HG02642 (cell line): ENCODE measurements around the gene GBA2.

Experiments
- ATAC-seq: cut with Tn5 transposase; IDR thresholded peaks from one replicate; pipeline ENCODE4 v1.9.1; 2021; ENCODE audit warnings: mild to moderate bottlenecking; ENCODE audit not compliant: unreplicated experiment, poor library complexity

Gene GBA2

DNA sequence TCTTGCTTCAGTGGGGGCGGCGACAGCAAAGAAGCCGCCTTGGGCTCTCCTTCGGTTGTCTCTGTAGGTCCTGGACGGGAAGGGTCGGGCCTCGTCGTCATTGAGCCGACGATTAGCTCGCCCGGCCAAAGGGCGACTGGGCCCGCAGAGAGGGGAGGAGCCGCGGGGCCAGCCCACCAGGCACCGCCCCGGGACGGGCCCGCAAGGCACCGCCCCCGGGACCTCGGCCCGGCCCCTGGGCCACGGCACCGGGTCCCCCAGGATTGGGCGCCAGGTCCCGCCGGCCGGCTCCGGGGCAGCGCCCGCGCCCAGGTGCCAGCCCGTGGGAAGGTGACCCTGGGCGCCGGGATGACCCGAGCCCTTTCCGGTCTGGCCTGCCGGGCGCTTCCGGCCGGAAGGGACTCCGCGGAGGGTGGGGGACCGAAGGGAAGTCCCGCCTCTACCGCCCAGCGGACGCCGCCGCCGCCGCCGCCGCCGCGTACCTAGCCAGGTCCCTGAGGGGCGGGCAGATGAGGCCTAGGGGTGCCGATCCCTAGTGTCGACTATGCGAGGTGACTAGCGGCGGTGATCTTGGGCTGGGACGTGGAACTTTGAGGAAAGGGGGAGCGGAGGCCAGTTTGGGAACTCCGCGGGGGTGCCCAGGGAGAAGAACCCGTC is at the start of gene GBA2, which contains the start of gene RGP1:
Gene GBA2 (minus strand): TSS at position 371 of the 657 bp plus-strand sequence. CDS start 524 bp downstream, outside the sequence.
Gene RGP1 (plus strand): TSS at position 430 of the 657 bp plus-strand sequence. CDS start 469 bp downstream, outside the sequence.
- ATAC-seq: peak; percentile 83

DNA sequence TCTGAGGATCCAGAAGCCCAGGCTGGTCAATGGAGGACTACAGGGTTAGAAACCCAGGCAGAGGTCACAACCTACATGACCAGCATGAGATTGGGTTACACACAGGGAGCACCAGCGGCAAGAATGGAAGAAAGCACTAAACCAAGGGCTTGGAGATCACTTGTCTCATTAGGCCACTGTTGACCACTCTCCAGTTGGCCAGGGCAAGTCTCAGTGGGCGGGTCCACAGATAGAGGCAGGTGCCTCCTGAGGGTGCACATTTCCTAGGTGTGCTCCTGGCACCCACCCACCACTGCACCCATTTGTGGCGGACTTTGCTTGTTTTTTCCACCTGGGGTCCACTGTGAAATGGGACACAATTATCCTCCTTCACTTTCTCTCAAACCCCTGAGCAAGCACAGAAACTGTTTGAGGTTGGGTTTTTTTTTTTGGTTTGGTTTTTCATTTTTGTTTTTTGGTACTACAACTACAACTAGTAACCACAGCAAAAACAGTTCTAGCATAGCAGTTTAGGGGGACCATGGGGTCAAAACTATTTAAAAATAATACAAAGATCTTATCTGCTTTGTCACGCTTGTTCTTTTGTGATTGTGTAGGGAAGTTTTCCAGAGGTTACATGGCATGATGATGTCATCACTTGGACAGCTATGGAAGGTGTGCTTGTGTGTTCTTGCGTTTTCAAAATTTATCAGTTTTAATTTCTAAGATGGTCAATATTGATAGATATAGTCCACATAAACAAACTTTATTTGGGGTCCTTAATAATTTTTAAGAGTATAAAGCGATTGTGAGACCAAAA is 48.5 kb upstream of the GBA2 start:
- no peak for ATAC-seq

DNA sequence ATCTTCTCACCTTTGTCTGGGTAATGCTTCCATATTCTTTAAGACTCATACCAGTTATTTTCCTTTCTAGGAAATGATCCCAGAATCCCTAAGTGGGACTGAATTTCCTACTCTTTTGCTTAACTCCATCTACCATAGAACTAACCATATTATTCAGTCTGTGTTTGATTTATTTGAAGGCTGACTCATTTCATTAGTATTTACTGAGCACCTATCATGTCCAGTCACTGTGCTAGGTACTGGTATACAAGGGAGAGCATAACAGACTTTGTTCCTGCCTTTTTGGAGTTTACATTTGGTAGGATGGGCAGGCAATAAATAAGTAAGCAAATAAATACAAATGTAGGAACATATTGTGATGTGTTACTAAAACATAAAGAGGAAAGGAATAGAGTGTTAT is 46.7 kb upstream of the GBA2 start:
- ATAC-seq: no peak

DNA sequence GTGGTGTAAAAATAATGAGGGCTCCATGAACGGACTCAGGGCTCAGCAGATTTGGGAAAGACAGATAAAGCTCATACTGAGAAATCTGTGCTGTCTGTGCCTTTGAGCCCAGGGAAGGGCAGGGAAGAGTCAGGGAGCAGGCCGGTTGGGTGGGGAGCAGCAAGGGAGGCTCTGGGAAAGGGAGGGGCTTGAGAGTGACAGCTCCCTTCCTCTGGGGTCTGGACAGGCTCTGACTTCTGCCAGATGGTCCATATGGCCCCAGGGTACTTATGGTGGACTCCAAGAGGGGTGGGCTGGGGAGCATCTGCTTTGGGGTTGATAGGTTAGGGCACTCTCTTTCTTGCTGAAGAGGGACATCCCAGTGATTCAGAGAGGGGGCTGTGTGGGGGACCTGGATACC is 44.4 kb upstream of the GBA2 start:
- no peak for ATAC-seq

DNA sequence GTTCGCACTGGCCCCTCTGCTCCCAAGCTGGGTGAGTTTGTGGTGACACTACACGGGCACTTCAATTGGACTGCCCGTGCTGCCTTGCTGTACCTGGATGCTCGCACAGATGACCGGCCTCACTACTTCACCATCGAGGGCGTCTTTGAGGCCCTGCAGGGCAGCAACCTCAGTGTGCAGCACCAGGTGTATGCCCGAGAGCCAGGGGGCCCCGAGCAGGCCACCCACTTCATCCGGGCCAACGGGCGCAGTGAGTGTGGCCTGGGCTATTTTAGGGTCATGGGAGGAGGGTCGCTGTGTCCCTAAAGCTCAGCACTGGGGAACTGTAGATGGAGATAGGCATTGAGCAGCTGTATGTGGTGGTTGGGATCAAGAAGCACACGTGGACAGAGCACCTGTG is 43.8 kb upstream of the GBA2 start:
- no peak for ATAC-seq

DNA sequence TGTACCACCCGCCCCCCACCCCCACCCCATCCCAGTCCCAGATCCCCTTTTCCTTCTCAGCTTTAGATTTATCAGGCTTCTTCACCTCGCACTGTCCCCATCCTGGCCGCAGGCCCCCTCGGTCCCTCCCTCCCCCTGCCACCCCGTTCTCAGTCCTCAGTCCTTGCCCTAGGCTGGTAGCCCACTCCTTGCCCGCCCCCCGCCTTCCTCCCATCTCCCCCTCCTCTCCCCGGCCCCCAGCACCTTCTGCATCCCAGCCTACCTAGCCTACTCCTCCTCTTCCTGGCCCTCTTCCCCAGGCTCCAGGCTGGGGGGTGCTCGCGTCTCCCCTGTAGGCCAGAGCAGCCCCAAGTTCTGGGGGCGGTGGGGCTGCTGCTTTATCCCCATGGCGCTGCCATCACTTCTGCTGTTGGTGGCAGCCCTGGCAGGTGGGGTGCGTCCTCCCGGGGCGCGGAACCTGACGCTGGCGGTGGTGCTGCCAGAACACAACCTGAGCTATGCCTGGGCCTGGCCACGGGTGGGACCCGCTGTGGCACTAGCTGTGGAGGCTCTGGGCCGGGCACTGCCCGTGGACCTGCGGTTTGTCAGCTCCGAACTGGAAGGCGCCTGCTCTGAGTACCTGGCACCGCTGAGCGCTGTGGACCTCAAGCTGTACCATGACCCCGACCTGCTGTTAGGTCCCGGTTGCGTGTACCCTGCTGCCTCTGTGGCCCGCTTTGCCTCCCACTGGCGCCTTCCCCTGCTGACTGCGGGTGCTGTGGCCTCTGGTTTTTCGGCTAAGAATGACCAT is 43.2 kb upstream of the GBA2 start:
- ATAC-seq: no peak

DNA sequence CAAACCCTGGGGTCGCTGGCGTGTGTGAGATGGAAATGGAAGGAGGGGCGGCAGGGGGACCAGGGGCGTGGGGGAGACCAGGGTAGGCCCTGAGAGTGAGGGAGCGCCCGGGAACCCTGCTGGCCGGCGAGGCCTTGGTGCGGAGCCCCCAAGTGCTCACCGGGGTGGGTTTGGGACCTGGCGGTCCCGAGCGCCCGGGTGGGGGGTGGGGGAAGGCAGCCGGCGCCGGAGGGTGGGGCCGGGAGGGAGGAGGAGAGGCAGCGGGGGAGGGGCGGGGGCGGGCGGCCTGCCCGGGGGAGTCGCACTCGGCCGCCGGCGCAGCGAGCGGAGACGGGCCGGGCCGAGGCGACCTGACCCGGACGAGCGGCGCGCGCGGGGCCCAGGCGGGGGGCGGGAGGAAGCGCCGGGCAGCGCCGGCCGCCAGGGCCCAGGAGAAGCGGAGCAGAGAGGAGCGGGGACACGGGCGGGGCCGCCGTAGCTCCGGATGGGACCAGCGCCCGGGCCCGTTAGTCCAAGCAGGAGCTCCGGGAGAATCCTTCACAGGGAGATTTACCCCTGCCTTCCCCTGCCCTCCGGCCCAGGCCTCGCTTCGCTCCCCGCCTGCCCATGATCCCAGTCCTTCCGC is 42.4 kb upstream of the GBA2 start, which contains the start of gene NPR2:
Gene NPR2 (plus strand): TSS at position 295 of the 625 bp plus-strand sequence. CDS start 818 bp downstream, outside the sequence.
- ATAC-seq: no peak

DNA sequence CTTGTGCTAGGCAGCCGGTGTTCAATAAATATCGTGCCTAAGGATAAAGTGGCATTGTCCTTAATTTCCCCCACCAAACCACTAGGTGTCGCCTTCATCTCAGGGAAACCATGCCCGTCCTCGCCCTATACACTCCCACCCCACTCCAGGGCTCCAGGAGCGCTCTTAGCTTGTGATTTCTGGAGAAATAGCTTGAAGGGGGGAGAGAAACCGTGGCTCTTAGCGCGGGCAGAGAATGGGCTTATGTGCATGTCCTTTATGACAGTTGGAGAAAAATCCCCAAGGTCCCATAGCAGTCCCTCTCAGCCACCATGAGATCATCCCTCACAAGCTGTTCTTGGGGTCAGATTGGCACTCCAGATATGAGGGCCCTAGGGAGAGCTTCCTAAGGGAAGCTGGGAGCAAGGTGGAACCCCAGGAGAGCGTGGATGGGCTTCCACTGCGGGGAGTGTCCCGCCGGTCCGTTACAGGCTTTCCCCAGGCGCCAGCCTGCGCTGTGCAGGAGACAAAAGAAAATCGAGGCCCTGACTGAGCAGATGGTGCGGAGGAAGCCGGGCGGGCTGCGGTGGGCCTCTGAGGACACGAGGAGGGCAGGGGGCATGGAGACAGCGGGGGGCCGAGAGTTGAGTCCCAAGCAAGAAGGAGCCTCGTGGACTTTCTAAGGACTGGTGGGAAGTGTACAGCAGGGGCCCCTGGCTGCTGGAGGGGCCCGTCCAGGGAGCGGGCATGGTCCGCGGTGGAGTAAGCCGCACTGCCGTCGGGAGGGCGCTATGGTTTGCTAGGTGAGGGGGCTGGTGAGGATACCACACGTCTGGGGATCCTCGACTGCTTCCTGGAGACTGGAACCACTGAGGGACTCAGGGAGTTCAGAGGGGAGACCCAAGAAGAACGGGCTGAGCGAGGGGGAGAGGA is 41.6 kb upstream of the GBA2 start:
- ATAC-seq: peak; percentile 54

DNA sequence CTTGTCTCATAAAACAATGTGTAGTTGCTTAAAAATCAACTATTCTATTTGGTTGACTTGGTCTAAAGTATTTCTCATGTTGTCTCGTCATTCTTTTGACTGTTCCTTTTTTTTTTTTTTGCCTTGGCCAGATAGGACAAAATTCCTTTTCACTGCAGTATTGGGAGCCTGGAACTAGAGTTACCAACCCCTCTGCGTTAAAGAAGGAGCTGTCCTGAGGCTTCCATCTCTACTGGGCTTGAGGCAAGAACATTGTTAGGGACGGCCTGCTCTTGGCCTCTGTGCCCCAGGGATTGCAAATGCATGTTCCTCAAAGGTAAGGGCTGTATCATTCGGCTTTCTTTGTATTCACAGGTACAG is 41.0 kb upstream of the GBA2 start:
- ATAC-seq: no peak

DNA sequence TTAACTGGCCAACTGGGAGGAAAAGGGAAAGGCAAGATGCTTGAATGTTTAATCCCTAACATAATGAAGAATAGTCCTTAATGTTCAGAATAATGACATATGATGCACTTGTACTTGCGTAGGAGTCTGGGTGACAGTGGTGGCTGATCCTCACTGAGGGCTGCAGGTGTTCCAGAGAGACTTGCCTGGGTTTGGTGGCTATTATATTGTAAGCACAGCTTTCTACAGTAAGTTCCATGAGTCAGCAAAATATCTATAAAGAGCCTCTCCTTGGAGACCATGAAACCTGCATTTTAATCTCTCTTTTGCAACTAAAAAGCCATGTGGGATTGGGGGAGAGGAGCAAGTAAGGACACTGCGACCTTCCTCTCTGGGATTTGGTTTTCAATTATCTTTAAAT is 40.5 kb upstream of the GBA2 start:
- no peak for ATAC-seq

DNA sequence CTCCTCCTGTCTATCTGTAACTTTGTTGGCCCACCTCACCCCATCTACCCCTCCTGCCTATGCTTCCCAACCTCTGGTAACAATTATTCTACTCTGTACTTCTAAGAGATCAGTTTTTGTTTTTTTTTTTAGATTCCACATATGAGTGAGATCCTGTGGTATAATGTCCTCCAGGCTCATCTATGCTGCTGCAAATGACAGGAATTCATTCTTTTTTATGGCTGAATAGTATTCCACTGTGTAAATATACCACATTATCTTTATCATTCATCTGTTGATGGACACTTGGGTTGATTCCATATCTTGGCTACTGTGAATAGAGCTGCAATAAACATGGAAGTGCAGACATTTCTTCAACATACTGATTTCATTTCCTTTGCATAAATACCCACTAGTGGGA is 34.4 kb upstream of the GBA2 start:
- ATAC-seq: no peak

DNA sequence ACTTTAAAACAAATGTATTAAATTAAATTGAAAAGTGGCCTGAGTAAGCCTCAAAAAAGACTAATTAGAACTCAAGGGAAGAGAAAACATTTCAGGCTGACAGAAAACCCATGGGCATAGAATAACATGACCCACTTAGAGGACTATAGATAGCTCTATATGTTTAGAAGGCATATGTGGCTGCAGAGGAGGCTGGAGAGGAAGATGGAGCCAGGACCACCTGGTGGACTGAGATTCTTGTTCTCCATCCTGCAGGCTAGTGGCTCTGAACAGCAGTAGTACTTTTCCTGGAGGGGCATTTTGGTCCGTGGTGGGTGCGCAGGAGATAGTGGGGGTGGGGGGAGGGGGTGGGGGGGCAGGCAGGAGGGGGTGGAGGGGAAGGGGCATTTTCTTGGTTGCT is 32.0 kb upstream of the GBA2 start:
- no peak for ATAC-seq

DNA sequence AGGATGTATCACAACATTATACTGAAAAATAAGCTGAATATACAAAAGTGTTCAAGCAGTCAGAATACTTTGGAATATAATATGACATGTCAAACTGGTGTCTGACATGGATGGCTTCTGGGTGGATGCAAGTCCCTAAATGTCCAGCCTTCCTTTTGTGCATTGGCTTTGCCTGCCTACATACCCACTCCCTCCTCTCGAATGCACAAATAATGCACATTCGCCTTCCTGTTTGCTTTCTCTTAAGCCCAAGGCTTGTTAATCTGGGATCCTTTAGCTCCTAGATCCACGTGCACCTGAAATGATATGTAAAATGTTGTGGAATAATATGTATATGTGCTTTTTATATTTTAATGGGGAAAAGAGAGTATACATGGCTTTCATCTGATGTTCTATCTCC is 29.5 kb upstream of the GBA2 start:
- no peak for ATAC-seq

DNA sequence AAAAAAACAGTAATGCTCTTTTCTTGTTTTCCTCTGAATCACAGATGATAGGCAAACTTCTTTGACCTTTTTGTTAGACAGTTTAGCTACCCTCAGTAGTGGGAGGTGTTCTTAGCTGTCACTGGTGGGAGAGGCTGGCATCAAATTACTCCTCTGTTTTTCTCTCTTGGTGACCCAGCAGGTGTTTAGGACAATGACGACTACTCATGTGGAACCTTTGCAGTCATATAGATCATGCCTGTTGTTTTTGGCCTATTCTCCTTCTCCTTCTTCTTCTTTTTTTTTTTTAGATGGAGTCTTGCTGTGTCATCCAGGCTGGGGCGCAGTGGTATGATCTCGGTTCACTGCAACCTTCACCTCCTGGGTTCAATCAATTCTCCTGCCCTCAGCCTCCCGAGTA is 27.0 kb upstream of the GBA2 start:
- no peak for ATAC-seq

DNA sequence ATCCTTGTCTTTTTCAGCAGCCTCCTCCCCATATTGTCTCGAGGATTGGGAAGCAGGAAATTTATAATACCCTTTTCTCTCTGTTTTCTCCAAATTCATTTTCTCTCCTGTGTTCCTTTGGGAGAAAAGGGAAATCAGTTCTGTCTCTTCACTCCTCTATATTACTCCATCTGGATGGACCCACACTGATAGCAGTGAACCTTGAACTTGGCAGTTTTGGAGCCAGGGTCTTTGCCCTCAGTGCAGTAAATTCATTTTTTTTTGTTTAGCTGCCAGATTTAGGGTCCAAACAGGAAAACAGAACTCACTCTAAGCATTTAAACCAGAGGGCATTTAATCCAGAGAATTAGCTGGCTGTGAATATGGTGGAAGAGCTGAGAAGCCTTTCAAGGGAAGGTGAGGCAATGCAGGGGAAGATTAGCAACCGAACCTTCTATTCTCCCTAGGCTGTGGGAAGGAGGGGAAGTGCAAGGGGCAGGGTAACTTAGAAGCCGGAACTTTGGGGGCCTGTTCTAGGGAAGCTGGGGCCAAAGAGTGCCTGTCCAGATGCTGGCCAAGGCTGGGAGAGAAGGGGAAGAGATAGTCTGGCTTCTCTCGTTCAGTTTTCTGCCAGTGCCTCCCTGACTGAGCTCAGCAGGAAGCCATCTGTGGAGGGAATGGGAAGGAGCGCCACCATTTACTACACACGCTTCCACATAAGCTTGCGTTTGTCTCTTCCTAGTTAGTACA is 26.0 kb upstream of the GBA2 start:
- no peak for ATAC-seq

DNA sequence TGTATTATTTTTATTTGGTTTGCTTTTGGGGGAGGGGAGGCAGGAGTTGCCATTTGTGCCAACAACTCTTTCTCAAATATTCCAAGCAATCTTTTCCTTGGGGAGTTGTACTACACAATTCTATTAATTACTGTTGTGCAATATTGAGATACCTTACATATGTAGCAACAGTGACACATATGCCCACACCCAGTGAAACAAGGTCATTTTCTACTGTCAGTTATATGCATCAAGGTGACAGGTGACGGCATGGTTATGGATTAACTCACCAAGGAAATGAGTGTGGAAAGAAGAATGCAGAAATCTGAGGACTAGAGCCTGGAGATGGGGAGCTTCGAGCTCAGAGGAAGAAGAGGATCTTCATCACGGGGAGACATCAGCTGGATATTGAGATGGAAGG is 22.9 kb upstream of the GBA2 start:
- ATAC-seq: no peak

DNA sequence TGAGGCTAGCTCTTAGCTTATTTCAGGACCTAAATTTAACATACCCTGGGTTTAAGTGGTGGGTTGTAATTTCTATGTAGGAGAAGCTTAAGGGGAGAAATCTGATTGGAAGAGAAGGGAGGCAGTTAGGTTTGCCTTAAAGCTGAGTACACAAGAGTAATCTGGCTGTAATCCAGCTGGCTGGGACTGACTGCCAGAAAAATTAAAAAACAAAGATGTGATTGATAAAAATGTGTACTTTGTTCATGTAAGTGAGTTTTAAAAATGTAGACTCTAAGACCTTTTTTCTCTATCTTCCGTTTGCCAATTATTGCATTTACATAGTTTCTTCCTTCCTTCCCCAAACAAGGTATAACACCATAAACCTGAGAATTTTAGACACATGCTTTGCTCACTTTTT is 22.5 kb upstream of the GBA2 start:
- ATAC-seq: no peak

DNA sequence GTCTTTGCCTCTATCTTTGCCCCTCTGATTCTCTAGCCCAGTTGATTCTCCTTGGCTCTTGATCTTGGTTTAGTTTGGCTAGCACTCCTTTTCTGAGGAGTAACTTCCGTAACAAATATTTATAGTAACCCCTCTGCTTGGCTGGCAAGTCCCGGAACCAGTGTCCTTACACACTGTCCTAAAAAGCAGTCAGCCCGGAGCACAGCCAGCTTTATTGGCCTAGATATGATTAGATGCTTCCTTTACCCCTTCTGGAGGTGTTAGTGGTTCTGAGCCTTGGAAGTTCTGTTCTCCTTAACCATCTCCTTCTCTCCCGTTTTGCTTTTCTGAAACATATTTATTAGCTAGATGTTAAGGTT is 22.0 kb upstream of the GBA2 start:
- ATAC-seq: no peak

DNA sequence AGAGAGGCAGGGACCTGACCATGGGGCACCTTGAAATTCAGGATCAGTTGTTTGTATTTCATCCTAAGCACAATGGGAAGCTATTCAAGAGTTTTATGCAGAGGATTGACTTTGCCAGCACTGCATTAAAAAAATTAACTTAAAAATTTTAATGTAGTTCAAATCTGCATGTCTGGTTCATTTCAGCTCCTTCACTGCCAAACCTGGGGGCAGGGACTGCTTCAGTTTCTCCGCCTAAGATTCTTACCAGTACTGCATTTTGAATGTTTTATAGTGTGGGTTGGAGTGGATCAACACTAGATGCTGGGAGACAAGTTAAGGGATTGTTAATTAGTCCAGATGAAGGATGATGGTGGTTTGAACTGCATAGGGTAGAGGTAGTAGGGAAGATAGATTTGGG is 20.7 kb upstream of the GBA2 start:
- ATAC-seq: no peak
